GM12872 (cell line): Measurements from ENCODE around the gene NOC4L.

Experiments used
- TF ChIP-seq, protein P1 (sequence below): IDR thresholded peaks from 3 replicates; pipeline ENCODE4 v1.5.1; 2011; ENCODE audit warnings: low read depth, mild to moderate bottlenecking, low read length, moderate library complexity; ENCODE audit not compliant: insufficient read depth

The NOC4L gene

DNA sequence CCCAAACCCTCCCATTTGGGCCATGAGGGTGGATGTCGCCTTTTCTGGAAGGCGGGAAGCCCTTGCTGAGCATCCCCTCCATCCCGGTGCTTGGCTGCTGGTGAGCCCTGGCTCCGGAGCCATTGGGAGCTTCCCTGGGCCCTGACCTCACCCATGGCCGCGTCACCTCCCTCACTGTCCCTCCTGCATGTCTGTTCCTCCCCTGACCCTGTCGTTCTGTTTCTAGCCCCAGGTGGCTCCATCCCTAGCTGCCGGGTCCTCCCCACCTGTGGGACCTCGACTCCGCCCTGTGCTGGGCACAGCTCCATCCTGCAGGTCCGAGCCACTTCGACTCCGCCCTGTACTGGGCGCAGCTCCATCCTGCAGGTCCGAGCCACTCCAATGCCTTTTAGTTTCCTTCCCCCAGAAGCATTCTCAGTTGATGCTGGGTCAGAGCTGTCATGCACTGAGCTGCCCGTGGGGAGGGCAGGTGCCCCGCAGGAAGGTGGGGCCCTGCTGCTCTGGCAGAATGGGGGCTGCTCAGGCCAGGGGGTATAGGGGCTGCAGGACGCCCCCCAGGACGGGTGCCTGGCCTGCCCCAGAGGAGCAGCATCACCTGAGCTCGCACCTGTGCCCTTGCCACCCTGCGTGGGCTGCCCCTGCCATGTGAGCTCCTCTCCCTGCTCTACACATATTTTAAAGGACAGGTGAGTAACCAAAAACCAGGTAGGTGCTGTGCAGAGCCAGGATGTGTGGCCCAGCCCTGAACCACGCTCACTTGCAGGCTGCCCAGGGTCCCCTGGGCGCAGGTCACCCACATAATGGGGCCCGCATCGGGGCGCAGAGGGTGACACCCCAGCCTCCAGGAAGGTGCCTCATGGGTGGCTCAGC, 19.0 kb downstream of the NOC4L start:
- TF ChIP-seq, protein P1, sequence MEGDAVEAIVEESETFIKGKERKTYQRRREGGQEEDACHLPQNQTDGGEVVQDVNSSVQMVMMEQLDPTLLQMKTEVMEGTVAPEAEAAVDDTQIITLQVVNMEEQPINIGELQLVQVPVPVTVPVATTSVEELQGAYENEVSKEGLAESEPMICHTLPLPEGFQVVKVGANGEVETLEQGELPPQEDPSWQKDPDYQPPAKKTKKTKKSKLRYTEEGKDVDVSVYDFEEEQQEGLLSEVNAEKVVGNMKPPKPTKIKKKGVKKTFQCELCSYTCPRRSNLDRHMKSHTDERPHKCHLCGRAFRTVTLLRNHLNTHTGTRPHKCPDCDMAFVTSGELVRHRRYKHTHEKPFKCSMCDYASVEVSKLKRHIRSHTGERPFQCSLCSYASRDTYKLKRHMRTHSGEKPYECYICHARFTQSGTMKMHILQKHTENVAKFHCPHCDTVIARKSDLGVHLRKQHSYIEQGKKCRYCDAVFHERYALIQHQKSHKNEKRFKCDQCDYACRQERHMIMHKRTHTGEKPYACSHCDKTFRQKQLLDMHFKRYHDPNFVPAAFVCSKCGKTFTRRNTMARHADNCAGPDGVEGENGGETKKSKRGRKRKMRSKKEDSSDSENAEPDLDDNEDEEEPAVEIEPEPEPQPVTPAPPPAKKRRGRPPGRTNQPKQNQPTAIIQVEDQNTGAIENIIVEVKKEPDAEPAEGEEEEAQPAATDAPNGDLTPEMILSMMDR, result no peak

DNA sequence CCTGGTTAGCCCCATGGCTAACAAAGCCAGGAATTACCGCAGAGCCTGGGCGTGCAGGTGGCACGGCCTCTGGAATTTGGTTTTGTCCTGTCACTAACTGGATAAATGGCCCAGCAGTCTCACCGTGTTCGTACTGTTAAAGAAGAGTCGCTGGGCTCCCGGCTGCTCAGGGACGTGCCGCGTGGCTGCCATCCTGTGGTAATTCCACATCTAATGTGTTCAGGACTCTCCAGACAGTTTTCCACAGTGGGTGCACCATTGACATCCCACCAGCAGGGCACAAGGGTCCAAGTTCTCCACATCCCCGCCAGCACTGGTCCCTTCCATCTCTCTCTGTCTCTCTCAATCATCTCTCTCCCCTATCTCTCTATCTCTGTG, 19.6 kb downstream of the NOC4L start:
- TF ChIP-seq, protein P1, result no peak

DNA sequence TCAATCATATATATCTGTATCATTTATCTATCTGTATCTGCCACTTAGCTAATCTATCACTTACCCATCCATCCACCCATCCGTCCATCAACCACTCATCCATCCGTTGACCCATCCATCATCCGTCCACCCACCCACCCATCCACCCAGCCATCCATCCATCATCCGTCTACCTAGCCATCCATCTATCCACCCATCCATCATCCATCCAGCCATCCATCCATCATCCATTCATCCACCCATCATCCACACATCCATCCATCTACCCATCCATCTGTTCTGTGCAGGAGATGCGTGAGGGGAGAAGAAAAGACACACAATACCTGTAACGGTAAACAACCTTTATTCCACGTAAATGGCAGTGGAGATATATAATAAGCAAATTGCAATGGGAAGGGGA, 20.2 kb downstream of the NOC4L start:
- TF ChIP-seq, protein P1, result no peak

DNA sequence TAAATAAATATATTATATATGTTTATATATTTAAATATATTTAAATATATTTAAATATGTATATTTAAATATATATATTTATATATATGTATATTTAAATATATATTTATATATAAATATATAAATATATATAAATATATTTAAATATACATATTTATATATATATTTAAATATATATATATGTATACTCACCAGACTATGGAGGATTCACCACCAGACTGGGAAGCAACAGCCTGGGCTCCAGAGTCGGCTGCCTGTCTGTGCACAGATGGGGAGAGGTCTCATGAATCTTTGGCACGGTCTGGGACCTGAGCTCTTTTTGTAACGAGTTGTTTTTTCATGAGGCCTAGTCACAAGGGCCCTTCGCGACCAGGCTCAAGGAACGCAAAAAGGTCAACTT, 21.3 kb downstream of the NOC4L start:
- TF ChIP-seq, protein P1, result no peak

DNA sequence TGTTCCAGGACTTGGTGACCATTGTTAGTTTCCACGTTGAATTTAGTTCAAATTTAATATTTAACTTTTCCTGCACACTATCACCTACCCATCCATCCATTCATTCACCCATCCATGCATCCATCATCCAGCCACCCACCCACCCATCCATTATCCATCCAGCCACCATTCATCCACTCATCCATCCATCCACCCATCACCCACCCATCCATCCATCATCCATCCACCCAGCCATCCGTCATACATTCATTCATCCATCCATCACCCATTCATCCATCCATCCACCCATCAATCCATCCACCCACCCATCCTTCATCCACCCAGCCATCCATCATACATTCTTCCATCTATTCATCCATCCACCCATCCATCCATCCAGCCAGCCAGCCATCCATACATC, 21.8 kb downstream of the NOC4L start:
- TF ChIP-seq, protein P1, result no peak

DNA sequence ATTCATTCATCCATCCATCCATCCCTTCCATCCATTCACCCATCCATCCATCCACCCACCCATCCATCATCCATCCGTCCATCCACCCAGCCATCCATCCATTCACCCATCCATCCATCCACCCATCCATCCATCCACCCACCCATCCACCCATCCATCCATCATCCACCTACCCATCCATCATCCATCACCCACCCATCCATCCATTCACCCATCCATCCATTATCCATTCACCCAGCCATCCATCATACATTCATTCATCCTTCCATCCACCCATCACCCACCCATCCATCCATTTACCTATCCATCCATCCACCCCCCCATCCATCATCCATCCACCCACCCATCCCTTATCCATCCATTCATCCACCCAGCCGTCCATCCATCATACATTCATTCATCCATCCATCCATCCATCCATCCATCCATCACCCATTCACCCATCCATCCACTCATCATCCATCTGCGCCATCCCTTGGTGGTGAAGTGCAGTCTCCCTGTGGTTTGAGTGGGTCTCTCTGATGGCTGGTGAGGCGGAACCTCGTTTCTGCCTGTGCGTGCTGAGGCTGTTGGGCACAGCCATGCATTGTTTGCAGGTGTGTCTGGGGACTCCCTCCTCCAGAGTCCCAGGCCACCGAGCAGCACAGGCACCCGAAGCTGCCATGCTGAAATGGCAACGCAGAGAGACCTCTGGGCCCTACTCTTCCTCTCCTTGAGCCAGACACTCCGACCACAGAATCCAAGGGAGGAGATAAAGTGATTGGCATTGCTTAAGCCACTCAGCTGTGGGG, 22.7 kb downstream of the NOC4L start:
- TF ChIP-seq, protein P1, result no peak

DNA sequence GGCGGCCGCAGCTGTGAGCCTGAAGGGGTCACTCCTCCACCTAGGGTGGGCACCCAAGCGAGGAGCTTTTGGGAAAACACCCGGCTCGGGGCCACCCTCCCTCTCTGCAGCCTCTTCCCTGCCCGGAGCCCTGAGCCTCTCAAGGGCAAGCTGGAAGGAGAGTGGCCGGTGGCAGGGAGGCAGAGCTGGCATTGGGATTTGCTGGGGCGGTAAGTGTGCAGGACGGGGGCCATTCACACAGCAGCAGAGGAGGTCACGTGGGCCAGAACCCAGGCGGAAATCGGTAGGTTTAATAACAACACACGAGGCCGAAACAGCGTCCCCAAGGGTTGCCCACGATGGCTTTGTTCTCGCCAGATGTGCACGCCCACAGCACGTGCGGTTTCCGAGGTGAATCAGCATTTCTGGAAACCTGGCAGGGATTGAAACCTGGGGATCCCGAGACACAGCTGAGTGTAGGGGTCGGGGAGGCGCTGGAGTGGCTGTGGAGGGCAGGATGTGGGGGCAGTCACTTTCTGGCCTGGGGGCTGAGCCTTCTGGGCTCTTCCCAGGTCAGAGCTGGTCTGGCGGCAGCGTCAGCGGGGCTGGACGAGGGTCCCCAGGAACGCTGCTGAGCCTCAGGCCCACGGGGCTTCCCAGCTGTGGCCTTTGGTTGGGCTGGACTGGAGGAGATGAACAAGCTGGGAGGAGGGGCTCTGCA, 23.5 kb downstream of the NOC4L start:
- TF ChIP-seq, protein P1, result no peak
